Panc1 (cell line): ENCODE results near the gene NMRK1. TPM values are rescaled to one million over a fixed set of nuclear protein-coding genes. Genes with fewer than 3 reads are reported as not detected.

ENCODE experiments used
- ATAC-seq: fragments of 200-7000 bp; cut with Tn5 transposase; 2 replicates; pipeline ENCODE4 v1.9.1; 2020; ENCODE audit warnings: mild to moderate bottlenecking, moderate library complexity
- BruUV-seq: library from RNA; stranded (reverse); fragments of 400-500 nt; replicated peaks from 2 replicates; lab custom pipeline; 2021; lab: Mats Ljungman, UMichigan
- CTCF ChIA-PET: fragments of 300-600 bp; sonication (Branson Sonifier 250); formaldehyde crosslinking; loops from one replicate; lab custom pipeline; 2022; ENCODE audit warnings: antibody characterized with exemption; lab: Charles Lee
- POLR2A ChIA-PET: fragments of 300-600 bp; sonication (Branson Sonifier 250); formaldehyde crosslinking; loops from one replicate; lab custom pipeline; 2022; ENCODE audit warnings: antibody characterized with exemption; lab: Charles Lee
- DNase-seq: peaks from one replicate; pipeline ENCODE4 v3.0.0-alpha.2; 2010; ENCODE audit warnings: low read depth, low spot score
- H3K27ac ChIP-seq: 2 replicates; pipeline ENCODE4 v1.5.1; 2011; ENCODE audit warnings: mild to moderate bottlenecking, low read length, inconsistent platforms
- H3K27me3 ChIP-seq: fragments of 200-500 bp; sonication (Bioruptor generic); 2 replicates; pipeline ENCODE4 v1.6.0; 2014; ENCODE audit warnings: low read length, inconsistent platforms; ENCODE audit not compliant: control insufficient read depth, insufficient read depth
- H3K36me3 ChIP-seq: fragments of 200-500 bp; sonication (Bioruptor generic); 2 replicates; pipeline ENCODE4 v1.5.1; 2014; ENCODE audit warnings: inconsistent platforms, mild to moderate bottlenecking, low read length, moderate library complexity; ENCODE audit not compliant: control insufficient read depth, insufficient read depth
- H3K4me1 ChIP-seq: 2 replicates; pipeline ENCODE4 v1.5.1; 2011; ENCODE audit warnings: inconsistent platforms, mild to moderate bottlenecking, low read length, moderate library complexity; ENCODE audit not compliant: control insufficient read depth, insufficient read depth
- H3K4me3 ChIP-seq, 2 experiments: 2 replicates each; pipeline ENCODE4 v1.5.1; 2011 to 2012; ENCODE audit warnings: low read depth in 2 of 2, low read length in 2 of 2, mild to moderate bottlenecking in 2 of 2, inconsistent platforms in 1 of 2, moderate library complexity in 1 of 2
- H3K9me3 ChIP-seq: fragments of 200-500 bp; sonication (Bioruptor generic); 2 replicates; pipeline ENCODE4 v1.5.1; 2014; ENCODE audit warnings: low read depth, mild to moderate bottlenecking, inconsistent platforms, low read length, moderate library complexity; ENCODE audit not compliant: control insufficient read depth, insufficient read depth
- CTCF ChIP-seq: fragments of 450-650 bp; IDR thresholded peaks from 2 replicates; pipeline ENCODE4 v1.5.1; 2017; ENCODE audit warnings: mild to moderate bottlenecking
- POLR2AphosphoS5 ChIP-seq: IDR thresholded peaks from 2 replicates; pipeline ENCODE4 v1.6.1; 2012; ENCODE audit warnings: mild to moderate bottlenecking, low read depth, low read length, moderate library complexity
- REST ChIP-seq, 2 experiments: IDR thresholded peaks; 2 replicates each; pipeline ENCODE4 v1.6.1; 2011 to 2012; ENCODE audit warnings: low read depth in 2 of 2, control low read depth in 1 of 2, low read length in 1 of 2, mild to moderate bottlenecking in 1 of 2, moderate library complexity in 1 of 2; ENCODE audit not compliant: insufficient read depth in 1 of 2
- SIN3A ChIP-seq: IDR thresholded peaks from 2 replicates; pipeline ENCODE4 v1.6.1; 2012; ENCODE audit warnings: low read depth, mild to moderate bottlenecking, low read length, moderate library complexity, borderline replicate concordance; ENCODE audit not compliant: insufficient read depth
- TCF7L2 ChIP-seq: IDR thresholded peaks from 2 replicates; pipeline ENCODE4 v1.6.1; 2011; ENCODE audit warnings: mild to moderate bottlenecking, low read depth, low read length, inconsistent platforms
- in situ Hi-C: cut with HindIII; loops from 2 replicates; pipeline ENCODE4 v1.10.0; 2016; ENCODE audit warnings: low sequenced_read_pairs, low pct_unique_long_range_greater_than_20kb
- intact Hi-C: fragments of 100-400 bp; cut with micrococcal nuclease; formaldehyde crosslinking; loops from one replicate; pipeline ENCODE4 v1.10.0; 2022; ENCODE audit not compliant: unreplicated experiment
- total RNA-seq: library from RNA; stranded (reverse); gene quantifications from one replicate; pipeline ENCODE4 v1.2.1, GENCODE V29; 2021; ENCODE audit not compliant: unreplicated experiment

NMRK1 gene
- total RNA-seq, 1 experiment from 2014 or later, result 16.0 TPM

- Histone ChIP-seq H3K9me3 (no peaks in the 10 kb centered on the region), H3K27ac (no peak overlapping the region), H3K27me3 (no peaks in the 10 kb centered on the region), H3K4me1 (no peaks in the 10 kb centered on the region), H3K4me3 (no peak overlapping the region), H3K36me3 (no peaks in the 10 kb centered on the region)
- DNase-seq (no peak), ATAC-seq (no peak)
- CTCF ChIA-PET, result no interaction called here
- intact Hi-C loops (no loop called here), in situ Hi-C loops (no loop called here)
- POLR2A ChIA-PET, result no interaction called here
- no peak for TF ChIP-seq CTCF
- TF ChIP-seq REST (IDR thresholded peaks at IDR 0.05; ENCODE audit: insufficient read depth in 1 of 2, low read depth in 2 of 2, low read length in 1 of 2), result no peak
- TF ChIP-seq TCF7L2, result no peak
- no peak for TF ChIP-seq SIN3A
- no peak for TF ChIP-seq POLR2AphosphoS5
- no TSS peak for BruUV-seq
These were observed 18.8 kb downstream of the NMRK1 start for GRCh38 chr9:75069171-75069570.

- TF ChIP-seq TCF7L2 (no peak), REST (IDR thresholded peaks at IDR 0.05; ENCODE audit: insufficient read depth in 1 of 2, low read depth in 2 of 2, low read length in 1 of 2) (no peak), SIN3A (no peak), CTCF (no peak), POLR2AphosphoS5 (no peak)
- no peaks in the 10 kb centered on the region for H3K9me3 ChIP-seq
- intact Hi-C loops (no loop called here), in situ Hi-C loops (no loop called here)
- no peaks in the 10 kb centered on the region for H3K36me3 ChIP-seq
- ChIA-PET CTCF (no interaction called here), POLR2A (no interaction called here)
- no peak overlapping the region for H3K27ac ChIP-seq
- no peak for DNase-seq
- no peak overlapping the region for H3K4me3 ChIP-seq
- no TSS peak for BruUV-seq
- no peaks in the 10 kb centered on the region for H3K4me1 ChIP-seq
- no peaks in the 10 kb centered on the region for H3K27me3 ChIP-seq
- no peak for ATAC-seq
These were observed 20.1 kb downstream of the NMRK1 start for GRCh38 chr9:75067894-75068293.
